ENCODE results near the gene SH3BP2. TPM values are rescaled to one million over a fixed set of nuclear protein-coding genes. Genes with fewer than 3 reads are reported as not detected.
A peak's percentile ranks its signal among the peaks of the same experiment; 100 is the strongest.

Gene SH3BP2
- total RNA-seq, 3 donors from 2014 or later: 40.5 to 74.8 (median 59.3) TPM

DNA sequence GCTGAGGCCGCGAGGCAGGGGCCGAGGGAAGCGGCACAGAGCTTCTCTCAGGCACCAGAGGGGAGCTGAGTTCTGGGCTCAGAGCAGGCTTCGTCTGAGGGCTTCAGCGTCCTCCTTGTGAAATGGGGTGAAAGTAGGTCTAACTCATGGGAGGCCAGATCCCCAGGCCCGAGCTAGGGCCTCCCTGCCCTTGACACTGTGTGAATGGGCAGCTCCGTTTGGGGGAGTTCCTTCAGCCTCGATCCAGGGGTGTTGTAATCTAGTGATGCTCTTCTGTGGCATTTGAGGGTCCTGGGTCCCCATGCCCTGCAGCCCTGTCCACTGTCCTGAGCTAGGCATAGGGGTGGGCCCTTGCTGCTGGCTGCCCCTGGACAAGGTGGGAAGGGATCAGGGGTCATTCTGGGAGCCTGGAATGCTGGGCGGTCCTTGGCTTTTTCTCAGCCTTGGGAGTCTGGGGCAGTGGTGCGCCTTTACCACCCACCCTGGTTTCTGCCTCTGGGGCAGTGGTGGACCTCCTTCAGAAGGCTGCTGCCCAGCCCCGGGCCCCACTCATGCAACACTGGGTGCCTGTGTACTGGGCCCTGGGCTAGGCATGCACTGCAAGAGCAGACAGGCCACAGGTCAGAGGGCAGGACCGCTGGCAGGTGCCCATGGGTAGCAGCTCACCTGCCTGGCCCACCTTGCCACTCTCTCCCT is 4.1 kb downstream of the SH3BP2 start:
- no peaks in the 10 kb centered on the region for H3K9me3 ChIP-seq
- TF ChIP-seq POLR2AphosphoS5 (IDR thresholded peaks at IDR 0.05): no peak
- no peak for TF ChIP-seq POLR2A (IDR thresholded peaks at IDR 0.05)
- TF ChIP-seq, protein P1, sequence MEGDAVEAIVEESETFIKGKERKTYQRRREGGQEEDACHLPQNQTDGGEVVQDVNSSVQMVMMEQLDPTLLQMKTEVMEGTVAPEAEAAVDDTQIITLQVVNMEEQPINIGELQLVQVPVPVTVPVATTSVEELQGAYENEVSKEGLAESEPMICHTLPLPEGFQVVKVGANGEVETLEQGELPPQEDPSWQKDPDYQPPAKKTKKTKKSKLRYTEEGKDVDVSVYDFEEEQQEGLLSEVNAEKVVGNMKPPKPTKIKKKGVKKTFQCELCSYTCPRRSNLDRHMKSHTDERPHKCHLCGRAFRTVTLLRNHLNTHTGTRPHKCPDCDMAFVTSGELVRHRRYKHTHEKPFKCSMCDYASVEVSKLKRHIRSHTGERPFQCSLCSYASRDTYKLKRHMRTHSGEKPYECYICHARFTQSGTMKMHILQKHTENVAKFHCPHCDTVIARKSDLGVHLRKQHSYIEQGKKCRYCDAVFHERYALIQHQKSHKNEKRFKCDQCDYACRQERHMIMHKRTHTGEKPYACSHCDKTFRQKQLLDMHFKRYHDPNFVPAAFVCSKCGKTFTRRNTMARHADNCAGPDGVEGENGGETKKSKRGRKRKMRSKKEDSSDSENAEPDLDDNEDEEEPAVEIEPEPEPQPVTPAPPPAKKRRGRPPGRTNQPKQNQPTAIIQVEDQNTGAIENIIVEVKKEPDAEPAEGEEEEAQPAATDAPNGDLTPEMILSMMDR (IDR thresholded peaks at IDR 0.05): no peak
- H3K27me3 ChIP-seq: no peaks in the 10 kb centered on the region
- intact Hi-C loops (cut with DNase I; ENCODE audit: low total_unique reads): no loop called here
- H3K36me3 ChIP-seq: no peaks in the 10 kb centered on the region
- DNase-seq (ENCODE audit: low spot score in 2 of 2): peak in 1 of 2 donors; percentile 45
- no peak overlapping the region for H3K4me3 ChIP-seq
- peaks cover 37 to 66% of the 10 kb centered on the region in 2 donors for H3K4me1 ChIP-seq
- H3K27ac ChIP-seq: peak overlapping the region; percentile 87

DNA sequence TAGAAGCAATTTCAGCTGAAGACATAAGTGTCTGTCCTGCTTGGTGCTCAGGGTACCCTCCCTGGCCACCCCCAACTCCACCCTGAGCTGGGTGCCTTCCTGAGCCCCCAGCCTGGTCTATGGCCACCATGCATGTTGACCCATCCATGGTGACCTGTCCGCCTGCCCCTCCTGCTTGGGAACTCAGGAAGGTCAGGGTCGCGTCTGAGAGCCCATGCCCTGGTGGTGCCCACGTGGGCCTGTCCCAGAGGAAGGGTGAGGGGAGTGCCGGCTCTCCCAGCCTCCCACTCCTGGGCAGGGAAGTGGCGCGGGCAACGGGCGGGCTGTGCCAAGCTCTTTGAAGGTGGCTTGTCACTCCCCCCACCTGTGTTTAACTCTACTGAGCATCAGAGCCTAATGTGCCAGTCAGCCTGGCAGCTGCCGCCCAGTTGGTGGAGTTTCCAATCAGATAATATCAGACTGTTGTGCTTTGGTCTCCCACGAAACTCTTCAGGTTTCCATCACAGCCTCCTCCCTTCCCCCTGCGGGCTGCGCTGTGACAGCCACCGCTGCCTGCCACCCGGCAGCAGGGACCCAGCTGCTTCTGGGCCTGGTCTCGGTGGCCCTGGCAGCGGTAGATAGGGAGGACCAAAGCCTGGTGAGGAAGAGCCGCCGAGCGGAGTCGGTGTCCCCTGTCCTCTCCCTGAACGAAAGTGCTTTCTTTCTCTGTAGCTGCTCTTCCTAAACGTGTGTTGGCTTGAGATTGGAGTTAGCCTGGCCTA is 4.8 kb downstream of the SH3BP2 start:
- Histone ChIP-seq H3K27ac (peak overlapping the region; percentile 87), H3K4me1 (peaks cover 37 to 66% of the 10 kb centered on the region in 2 donors), H3K4me3 (peak overlapping the region in 2 of 3 donors; percentile 20 to 58), H3K9me3 (no peaks in the 10 kb centered on the region), H3K36me3 (no peaks in the 10 kb centered on the region), H3K27me3 (no peaks in the 10 kb centered on the region)
- peak in 1 of 2 donors; percentile 73 for DNase-seq (ENCODE audit: low spot score in 2 of 2)
- intact Hi-C loops (cut with DNase I; ENCODE audit: low total_unique reads): no loop called here
- no peak for TF ChIP-seq POLR2A (IDR thresholded peaks at IDR 0.05)
- TF ChIP-seq, protein P1 (IDR thresholded peaks at IDR 0.05): no peak
- no peak for TF ChIP-seq POLR2AphosphoS5 (IDR thresholded peaks at IDR 0.05)

DNA sequence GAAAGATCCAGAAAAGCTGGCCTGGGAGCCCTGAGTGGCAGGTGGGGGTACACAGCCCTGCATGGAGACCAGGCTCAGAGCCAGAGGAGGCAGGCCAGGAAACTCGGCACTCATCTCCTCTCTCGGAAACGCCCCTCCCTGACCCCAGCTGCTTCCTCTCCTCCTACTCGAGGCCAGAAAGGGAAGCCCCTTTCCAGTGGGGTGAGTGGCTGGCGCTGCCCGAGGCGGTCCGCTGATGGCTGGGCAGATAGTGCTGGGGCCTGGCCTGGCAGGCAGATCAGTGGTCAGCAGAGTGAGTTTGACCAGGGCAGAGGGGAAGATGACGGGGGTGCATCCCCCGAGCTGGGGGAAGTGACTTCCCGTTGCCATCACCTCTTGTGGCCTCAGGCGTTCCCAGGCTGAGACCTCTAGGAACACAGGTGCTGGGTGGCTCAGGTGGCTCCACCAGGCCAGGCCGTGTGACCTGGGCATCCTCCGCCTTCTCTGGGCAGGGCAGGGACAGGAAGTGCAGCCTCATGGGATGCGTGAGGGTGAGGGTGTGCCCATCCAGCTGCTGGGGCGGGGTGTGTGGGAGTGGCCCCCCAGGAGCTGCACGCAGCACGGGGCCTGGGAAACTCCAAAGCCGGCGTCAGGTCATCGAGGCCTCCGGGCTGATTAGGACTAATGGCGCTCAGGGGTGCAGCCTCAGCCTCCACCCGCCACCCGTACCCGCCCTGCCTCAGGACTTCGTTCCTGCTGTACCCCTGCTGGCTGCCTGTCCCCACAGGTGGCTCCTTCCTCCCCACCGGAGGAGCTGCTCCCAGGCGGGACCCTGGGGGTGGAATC is 5.7 kb downstream of the SH3BP2 start:
- Histone ChIP-seq H3K27me3 (no peaks in the 10 kb centered on the region), H3K36me3 (no peaks in the 10 kb centered on the region), H3K4me1 (peaks cover 37 to 66% of the 10 kb centered on the region in 2 donors), H3K4me3 (peak overlapping the region; percentile 20 to 58 (median 30)), H3K9me3 (no peaks in the 10 kb centered on the region), H3K27ac (peak overlapping the region; percentile 87)
- intact Hi-C loops (cut with DNase I; ENCODE audit: low total_unique reads): no loop called here
- TF ChIP-seq, protein P1 (IDR thresholded peaks at IDR 0.05): no peak
- peak in 2 of 3 donors; percentile 41 to 45 for TF ChIP-seq POLR2AphosphoS5 (IDR thresholded peaks at IDR 0.05)
- peak in 1 of 2 donors; percentile 53 for DNase-seq (ENCODE audit: low spot score in 2 of 2)

DNA sequence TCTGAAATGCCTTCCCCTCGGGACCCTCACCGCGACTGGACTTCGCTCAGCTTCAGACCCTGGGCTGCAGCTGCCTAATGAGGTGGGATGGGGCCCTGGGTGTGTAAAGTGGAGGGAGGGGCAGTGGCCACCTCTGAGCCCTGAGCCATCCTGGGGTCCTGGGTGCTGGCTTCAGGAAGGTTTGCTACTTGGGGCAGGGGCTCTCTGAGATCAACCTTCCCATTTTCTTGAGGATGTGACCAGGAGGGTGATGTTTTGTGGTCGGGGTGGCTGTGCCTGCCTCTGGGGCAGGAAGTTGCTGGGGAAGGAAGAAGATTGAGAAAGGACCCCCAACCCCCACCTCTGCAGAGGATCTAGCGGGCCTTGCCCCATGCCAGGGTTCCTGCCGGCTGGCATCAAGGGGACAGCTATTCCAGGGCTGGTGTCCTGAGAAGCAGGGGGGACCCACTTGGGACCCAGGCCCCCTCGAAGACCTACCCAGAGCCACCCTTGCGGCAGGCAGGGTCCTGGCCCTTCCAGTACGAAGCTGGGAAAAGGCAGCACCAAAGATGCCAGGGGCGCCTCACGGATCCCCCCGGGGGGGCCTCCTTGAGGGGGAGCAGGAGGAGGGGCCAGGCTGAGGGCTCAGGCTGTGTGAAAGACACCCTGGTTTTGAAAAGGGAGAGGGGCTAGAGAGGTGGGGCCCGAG is 6.5 kb downstream of the SH3BP2 start:
- DNase-seq (ENCODE audit: low spot score in 2 of 2): no peak
- Histone ChIP-seq H3K27me3 (no peaks in the 10 kb centered on the region), H3K4me3 (peak overlapping the region; percentile 9 to 58 (median 30)), H3K36me3 (no peaks in the 10 kb centered on the region), H3K27ac (peak overlapping the region; percentile 87), H3K9me3 (no peaks in the 10 kb centered on the region), H3K4me1 (peaks cover 36 to 66% of the 10 kb centered on the region in 2 donors)
- TF ChIP-seq, protein P1 (IDR thresholded peaks at IDR 0.05): no peak
- no peak for TF ChIP-seq POLR2A (IDR thresholded peaks at IDR 0.05)
- no peak for TF ChIP-seq POLR2AphosphoS5 (IDR thresholded peaks at IDR 0.05)
- intact Hi-C loops (cut with DNase I; ENCODE audit: low total_unique reads): no loop called here
